ENCODE measurements around the gene DHX34.

DNA sequence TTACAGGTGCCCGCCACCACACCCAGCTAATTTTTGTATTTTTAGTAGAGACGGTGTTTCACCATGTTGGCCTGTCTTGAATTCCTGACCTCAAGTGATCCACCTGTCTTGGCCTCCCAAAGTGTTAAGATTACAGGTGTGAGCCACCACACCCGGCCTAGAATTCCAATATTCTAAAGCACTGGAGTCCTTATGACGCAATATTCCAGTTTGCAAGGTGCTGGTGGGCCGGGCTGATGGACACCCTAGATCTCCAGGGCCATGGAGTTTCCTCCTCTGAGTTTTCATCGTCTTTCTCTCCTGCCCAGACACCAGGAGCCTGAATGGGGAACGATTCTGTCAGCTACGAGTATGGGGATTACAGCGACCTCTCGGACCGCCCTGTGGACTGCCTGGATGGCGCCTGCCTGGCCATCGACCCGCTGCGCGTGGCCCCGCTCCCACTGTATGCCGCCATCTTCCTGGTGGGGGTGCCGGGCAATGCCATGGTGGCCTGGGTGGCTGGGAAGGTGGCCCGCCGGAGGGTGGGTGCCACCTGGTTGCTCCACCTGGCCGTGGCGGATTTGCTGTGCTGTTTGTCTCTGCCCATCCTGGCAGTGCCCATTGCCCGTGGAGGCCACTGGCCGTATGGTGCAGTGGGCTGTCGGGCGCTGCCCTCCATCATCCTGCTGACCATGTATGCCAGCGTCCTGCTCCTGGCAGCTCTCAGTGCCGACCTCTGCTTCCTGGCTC, 8.5 kb upstream of the DHX34 start:
- TF ChIP-seq, protein P1, sequence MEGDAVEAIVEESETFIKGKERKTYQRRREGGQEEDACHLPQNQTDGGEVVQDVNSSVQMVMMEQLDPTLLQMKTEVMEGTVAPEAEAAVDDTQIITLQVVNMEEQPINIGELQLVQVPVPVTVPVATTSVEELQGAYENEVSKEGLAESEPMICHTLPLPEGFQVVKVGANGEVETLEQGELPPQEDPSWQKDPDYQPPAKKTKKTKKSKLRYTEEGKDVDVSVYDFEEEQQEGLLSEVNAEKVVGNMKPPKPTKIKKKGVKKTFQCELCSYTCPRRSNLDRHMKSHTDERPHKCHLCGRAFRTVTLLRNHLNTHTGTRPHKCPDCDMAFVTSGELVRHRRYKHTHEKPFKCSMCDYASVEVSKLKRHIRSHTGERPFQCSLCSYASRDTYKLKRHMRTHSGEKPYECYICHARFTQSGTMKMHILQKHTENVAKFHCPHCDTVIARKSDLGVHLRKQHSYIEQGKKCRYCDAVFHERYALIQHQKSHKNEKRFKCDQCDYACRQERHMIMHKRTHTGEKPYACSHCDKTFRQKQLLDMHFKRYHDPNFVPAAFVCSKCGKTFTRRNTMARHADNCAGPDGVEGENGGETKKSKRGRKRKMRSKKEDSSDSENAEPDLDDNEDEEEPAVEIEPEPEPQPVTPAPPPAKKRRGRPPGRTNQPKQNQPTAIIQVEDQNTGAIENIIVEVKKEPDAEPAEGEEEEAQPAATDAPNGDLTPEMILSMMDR (IDR thresholded peaks at IDR 0.05): no peak
- TF ChIP-seq POLR2AphosphoS5 (IDR thresholded peaks at IDR 0.05) (no peak), POLR2A (IDR thresholded peaks at IDR 0.05) (no peak)
